Measurements from ENCODE around the gene TTC7B. TPM values are rescaled to one million over a fixed set of nuclear protein-coding genes. Genes with fewer than 3 reads are reported as not detected.

The TTC7B gene
- total and polyA plus RNA-seq, 2 experiments from 2014 or later, result 7.9 to 28.6 TPM

GRCh38 chr14:90513161-90514014 lies 302.8 kb downstream of the TTC7B start:
- H3K36me3 ChIP-seq (ENCODE audit: insufficient read depth), result no peaks in the 10 kb centered on the region
- TF ChIP-seq POLR2AphosphoS5 (IDR thresholded peaks at IDR 0.05; ENCODE audit: low read depth), result no peak
- TF ChIP-seq EZH2phosphoT487 (IDR thresholded peaks at IDR 0.05; ENCODE audit: unreplicated experiment), result no peak
- TF ChIP-seq JUNB (IDR thresholded peaks at IDR 0.05; ENCODE audit: unreplicated experiment), result no peak
- no peak for TF ChIP-seq CREB1 (CRISPR knock-in tag; IDR thresholded peaks at IDR 0.05; ENCODE audit: low read depth)
- no peak for TF ChIP-seq EZH2 (IDR thresholded peaks at IDR 0.05; ENCODE audit: low read depth, unreplicated experiment)
- no peak for TF ChIP-seq ZNF114 (CRISPR knock-in tag; IDR thresholded peaks at IDR 0.05)
- no peak for TF ChIP-seq CTCF (conservative IDR thresholded peaks at IDR 0.05; ENCODE audit: low read depth in 2 of 2)
- peak overlapping the region; percentile 90 for H2AFZ ChIP-seq
- peak; percentile 75 for DNase-seq (ENCODE audit: low spot score)
- Mint-ChIP-seq H3K27me3 (ENCODE audit: insufficient read depth, low read depth, poor library complexity) (peaks cover 20% of the 10 kb centered on the region), H3K9me3 (no peaks in the 10 kb centered on the region), H3K36me3 (ENCODE audit: low read depth) (no peaks in the 10 kb centered on the region), H3K4me3 (no peak overlapping the region), H3K4me1 (peaks cover 45% of the 10 kb centered on the region), H3K27ac (no peak overlapping the region)
- H3F3A ChIP-seq (replicated peaks; ENCODE audit: low read depth), result no peaks in the 10 kb centered on the region
- no peaks in the 10 kb centered on the region for H4K20me1 ChIP-seq (replicated peaks; ENCODE audit: insufficient read depth)
- H3K9me2 ChIP-seq (ENCODE audit: insufficient read depth), result no peaks in the 10 kb centered on the region
- no peak overlapping the region for H3K4me3 ChIP-seq
- peak; percentile 64 for ATAC-seq
- no peaks in the 10 kb centered on the region for H3K27me3 ChIP-seq (ENCODE audit: insufficient read depth)
- H3K4me2 ChIP-seq, result no peak overlapping the region
- no peaks in the 10 kb centered on the region for H3K79me2 ChIP-seq (replicated peaks; ENCODE audit: insufficient read depth)
- peaks cover 13% of the 10 kb centered on the region for H3K4me1 ChIP-seq (ENCODE audit: insufficient read depth)
- no peak overlapping the region for H3K27ac ChIP-seq (ENCODE audit: low read depth)

- Histone ChIP-seq H3K9me2 (ENCODE audit: insufficient read depth) (no peaks in the 10 kb centered on the region), H4K20me1 (replicated peaks; ENCODE audit: insufficient read depth) (no peaks in the 10 kb centered on the region), H3F3A (replicated peaks; ENCODE audit: low read depth) (no peaks in the 10 kb centered on the region), H3K27ac (ENCODE audit: low read depth) (no peak overlapping the region), H3K4me1 (ENCODE audit: insufficient read depth) (peaks cover 13% of the 10 kb centered on the region), H3K79me2 (replicated peaks; ENCODE audit: insufficient read depth) (no peaks in the 10 kb centered on the region), H2AFZ (no peak overlapping the region), H3K36me3 (ENCODE audit: insufficient read depth) (no peaks in the 10 kb centered on the region), H3K4me2 (no peak overlapping the region), H3K27me3 (ENCODE audit: insufficient read depth) (no peaks in the 10 kb centered on the region), H3K4me3 (no peak overlapping the region)
- ATAC-seq (no peak), DNase-seq (ENCODE audit: low spot score) (no peak)
- no peak overlapping the region for H3K4me3 Mint-ChIP-seq
- H3K36me3 Mint-ChIP-seq (ENCODE audit: low read depth), result no peaks in the 10 kb centered on the region
- peaks cover 20% of the 10 kb centered on the region for H3K27me3 Mint-ChIP-seq (ENCODE audit: insufficient read depth, low read depth, poor library complexity)
- H3K4me1 Mint-ChIP-seq, result peaks cover 42% of the 10 kb centered on the region
- H3K27ac Mint-ChIP-seq, result no peak overlapping the region
- H3K9me3 Mint-ChIP-seq, result no peaks in the 10 kb centered on the region
- no peak for TF ChIP-seq NANOG (IDR thresholded peaks at IDR 0.05; ENCODE audit: borderline replicate concordance)
Observed at GRCh38 chr14:90512329-90512991, 303.8 kb downstream of the TTC7B start.

Measured in GM23338 (cell line).